Breast epithelium (tissue), 3 donors: Measurements from ENCODE around the gene TMEM100.

Experiments used
- POLR2A ChIP-seq: fragments of 450-650 bp; IDR thresholded peaks from one replicate; pipeline ENCODE4 v1.6.1; 2016; ENCODE audit warnings: antibody characterized with exemption, mild to moderate bottlenecking, moderate library complexity
- POLR2AphosphoS5 ChIP-seq, 3 donors: sonication (generic); formaldehyde crosslinking; IDR thresholded peaks; one replicate each; pipeline ENCODE4 v1.6.1; 2017; ENCODE audit warnings: antibody characterized with exemption in 3 of 3
- TF ChIP-seq, protein P1 (sequence below), 3 donors: fragments of 450-650 bp; IDR thresholded peaks; one replicate each; pipeline ENCODE4 v1.5.1; 2016 to 2017; ENCODE audit warnings: antibody characterized with exemption in 3 of 3, mild to moderate bottlenecking in 3 of 3, moderate library complexity in 3 of 3

DNA sequence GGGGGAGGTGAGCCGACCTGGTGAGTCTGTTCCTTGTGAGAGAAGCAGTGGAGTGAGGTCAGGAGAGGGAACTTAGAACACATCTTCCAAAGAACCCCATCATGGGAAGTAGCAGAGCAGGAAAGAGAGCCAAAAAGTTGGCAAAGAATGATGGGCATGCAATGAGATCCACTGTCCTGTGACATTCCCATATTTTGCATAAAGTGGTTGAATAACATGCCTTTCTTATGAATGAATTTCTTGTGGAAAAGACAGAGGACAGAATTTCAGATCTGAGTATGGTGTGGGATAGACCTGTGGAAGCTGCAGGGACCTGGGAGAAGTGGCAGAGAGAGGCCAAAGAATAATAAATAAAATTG is 41.3 kb downstream of the TMEM100 start:
- TF ChIP-seq POLR2A (no peak), POLR2AphosphoS5 (IDR thresholded peaks at IDR 0.05) (no peak)
- TF ChIP-seq, protein P1, sequence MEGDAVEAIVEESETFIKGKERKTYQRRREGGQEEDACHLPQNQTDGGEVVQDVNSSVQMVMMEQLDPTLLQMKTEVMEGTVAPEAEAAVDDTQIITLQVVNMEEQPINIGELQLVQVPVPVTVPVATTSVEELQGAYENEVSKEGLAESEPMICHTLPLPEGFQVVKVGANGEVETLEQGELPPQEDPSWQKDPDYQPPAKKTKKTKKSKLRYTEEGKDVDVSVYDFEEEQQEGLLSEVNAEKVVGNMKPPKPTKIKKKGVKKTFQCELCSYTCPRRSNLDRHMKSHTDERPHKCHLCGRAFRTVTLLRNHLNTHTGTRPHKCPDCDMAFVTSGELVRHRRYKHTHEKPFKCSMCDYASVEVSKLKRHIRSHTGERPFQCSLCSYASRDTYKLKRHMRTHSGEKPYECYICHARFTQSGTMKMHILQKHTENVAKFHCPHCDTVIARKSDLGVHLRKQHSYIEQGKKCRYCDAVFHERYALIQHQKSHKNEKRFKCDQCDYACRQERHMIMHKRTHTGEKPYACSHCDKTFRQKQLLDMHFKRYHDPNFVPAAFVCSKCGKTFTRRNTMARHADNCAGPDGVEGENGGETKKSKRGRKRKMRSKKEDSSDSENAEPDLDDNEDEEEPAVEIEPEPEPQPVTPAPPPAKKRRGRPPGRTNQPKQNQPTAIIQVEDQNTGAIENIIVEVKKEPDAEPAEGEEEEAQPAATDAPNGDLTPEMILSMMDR (IDR thresholded peaks at IDR 0.05): no peak
